HG03159 (cell line): ENCODE results near the gene SHANK1.

ENCODE experiments used
- ATAC-seq: cut with Tn5 transposase; IDR thresholded peaks from one replicate; pipeline ENCODE4 v1.9.1; 2021; ENCODE audit warnings: mild to moderate bottlenecking, moderate library complexity; ENCODE audit not compliant: unreplicated experiment

The SHANK1 gene

DNA sequence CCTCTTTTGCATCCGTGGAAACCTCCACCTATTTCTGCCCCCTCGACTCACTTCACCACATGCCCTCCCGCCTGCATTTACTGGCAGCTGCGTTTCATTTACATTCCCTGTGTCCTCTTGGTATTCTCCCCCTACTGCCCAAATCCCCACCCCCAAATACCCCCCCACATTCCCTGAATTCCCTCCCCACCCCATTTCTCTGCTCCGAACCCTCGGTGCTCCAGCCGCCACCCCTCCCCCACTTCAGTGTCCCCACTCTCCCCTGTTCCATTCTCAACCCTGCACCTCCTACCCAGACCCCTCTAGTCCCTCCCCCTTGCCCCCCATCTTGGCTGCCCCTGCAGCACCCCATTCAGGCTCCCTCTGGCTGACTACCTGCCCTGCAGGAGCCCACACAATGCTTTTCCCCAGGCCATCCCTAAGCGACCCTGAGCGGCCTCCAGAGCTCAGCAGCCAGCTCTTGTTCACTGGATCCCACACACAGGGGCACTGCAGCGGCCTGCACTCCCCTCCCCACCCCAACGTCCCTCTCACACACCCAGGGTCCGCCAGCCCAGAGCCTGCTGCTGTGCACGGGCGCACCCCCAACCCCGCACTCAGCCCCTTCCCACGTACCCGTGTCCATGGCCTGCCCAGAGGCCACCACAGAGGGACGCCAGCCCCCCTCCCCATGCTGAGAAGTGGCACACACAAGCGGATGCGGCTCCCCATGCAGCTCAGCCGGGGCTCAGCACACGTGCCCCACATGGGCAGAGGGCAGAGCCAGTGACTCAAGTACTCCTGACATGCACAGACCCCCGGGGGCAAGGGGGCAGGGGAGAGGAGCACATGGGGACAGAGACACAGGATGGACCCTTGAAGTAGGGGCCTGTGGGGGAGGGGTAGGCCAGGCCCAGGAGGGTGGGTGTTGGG lies 26.3 kb downstream of the SHANK1 start:
- ATAC-seq: no peak

DNA sequence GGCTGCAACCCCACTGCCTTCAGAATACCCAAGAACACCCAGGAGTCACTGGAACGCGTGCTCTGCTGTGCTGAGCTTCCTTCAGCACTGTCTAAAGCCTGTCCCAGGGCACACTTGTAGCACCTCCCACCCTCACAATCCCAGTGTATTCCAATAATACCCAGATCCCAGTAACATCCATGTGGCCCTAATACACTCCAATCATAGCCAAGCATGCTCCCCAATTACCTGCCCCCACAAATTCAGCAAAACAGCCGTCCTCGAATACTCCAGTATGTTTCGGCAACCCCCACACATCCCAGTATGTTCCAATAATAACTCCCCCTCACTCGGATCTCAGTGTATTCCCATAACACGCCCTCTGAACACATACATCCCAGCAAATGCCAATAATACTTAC lies 29.2 kb downstream of the SHANK1 start:
- ATAC-seq: no peak

DNA sequence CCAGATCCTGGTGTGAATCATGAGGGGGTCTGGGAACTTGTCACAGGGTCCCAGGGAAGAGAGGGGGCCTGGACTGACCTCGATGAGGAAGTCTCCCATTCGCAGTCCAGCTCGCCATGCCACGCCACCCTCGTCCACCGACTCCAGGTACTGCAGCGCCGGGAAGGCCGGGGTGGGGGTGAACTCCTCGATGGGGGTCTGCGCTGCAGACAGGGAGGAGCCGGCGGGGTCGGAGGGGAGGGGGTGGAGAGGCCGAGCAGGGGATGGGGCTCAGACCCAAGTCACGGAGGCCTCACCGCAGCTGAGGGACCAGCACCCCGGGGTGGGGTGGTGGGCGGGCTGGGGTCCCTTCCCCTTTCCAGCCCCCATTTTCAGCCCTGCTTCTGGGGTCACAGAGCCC lies 30.8 kb downstream of the SHANK1 start:
- ATAC-seq: no peak

DNA sequence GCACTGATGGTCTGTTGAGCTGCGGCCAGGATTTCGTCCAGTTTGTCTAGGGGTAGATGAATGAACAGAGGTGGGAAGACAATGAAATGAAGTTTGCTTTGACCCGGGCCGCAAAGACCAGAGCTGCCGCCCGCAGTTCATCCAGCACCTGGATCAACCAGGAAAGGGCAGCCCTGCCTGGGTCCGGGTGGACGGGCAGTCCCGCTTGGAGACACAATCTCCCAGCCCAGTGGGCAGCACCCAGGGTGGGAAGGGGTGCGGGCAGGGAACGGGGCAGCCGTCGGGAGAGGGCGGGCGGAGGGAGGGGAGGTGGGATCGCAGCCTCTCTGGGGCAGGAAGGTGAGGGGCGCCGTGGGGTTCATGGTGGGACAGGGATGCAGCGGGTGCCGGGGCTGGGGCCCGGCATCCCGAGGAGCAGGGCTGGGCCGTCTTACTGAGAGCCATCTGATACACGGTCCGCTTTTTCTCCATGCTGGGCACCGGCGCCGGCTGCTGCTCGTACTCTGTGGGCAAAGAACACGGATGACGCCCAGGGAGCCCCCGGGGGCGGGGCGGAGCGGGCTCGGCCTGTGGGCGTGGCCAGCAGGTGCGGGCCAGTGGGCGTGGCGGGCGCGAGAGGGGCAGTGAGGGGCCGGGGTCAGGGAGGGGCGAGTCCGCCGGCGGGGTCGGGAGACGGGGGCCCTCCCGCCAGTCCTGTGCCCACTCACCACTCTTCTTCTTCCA lies 33.1 kb downstream of the SHANK1 start:
- ATAC-seq: no peak

DNA sequence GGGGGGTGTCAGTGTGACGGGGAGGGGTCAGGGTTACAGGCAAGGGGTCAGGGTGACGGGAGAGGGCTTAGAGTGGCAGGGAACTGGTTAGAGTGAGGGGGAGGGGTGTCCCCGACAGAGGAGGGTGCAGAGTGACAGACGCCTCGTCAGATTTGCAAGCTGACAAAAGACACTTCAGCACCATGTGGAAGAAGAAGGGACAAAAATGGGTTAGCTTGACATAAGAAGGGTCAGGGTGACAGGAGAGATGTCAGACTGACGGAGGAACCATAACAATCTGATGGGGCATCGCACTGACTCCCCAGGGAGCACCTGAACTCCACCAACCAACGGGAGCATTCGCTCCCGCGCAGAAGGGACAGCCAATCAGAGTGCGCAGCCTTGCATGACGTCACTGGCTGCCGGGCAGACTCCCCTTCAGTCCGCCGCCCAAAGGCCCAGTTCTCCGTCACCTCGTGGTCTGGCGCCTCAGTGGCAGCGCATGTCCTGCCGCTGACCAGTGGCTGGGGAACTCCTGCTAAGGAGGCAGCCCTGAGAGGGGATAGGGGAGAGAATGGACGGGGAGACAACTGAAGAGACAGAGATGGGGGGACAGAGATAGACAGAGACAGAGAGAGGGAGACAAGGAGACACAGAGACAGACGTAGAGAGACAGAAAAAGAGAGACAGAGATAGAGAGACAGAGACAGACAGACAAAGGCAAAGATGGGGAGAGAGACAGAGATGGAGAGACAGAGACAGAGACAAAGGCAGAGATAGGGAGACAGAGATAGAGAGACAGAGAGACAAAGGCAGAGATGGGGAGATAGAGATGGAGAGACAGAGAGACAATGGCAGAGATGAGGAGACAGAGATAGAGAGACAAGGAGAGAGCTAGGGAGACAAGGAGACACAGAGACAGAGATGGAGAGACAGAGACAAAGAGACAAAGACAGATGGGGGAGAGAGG lies 40.2 kb downstream of the SHANK1 start:
- peak; percentile 73 for ATAC-seq

DNA sequence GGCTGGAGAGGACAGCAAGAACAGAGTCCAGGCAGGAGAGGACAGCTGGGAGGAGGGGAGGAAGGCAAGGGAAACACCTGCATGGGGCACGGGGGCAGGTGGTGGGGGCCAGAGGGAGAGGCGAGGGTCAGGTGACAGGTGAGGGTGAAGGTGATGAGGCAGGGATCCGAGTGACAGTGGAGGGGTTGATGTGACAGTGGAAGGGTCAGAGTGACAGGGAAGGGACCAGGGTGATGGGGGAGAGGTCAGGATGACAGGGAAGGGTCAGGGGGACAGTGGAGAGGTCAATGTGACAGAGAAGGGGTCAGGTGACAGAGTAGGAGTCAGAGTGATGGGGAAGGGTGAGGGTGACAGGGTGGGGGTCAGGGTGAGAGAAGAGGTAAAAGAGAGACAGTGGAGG lies 41.3 kb downstream of the SHANK1 start:
- ATAC-seq: no peak

DNA sequence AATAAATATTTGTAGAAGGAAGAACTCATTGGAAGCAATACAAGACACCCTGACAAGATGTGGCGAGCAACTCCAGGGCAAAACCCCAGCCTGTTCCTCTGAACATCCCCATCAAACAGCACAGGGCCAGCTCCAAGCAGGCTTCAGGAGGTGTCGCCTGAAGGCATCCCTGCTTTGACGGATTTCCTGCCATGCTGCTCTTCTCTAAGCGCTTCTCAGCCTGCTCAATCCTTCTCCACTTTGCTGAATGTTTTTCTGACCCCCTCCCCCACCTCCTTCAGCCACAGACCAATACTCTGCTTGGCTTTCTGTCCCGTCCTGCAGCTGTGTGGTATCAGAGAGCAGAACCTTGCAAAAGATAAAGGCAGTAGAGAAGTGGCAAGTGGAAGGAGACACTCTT lies 42.0 kb downstream of the SHANK1 start:
- ATAC-seq: no peak

DNA sequence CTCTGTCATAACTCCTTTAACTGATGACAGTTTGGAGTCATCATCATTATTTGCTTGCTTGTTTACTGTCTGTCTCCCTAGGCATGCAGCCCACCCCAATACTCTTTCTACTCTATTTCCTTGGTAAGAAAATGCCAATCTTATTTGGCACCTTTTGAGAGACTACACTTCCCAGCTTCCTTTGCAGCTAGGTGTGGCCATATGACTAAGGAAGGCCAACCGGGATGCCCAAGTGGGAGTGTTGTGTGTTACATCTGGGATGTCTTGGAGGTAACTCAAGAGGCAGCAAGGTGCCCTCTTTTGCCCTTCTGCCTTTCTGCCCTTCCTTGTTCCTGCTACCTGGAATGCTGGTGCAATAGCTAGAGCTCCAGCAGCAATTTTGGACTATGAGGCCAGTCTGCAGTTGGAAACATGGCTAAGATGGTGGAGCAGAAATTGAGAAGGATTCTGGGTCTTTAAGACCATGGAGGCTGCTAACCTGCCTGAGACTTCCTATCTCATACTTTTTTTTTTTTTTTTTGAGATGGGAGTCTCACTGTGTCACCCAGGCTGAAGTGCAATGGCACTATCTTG lies 42.9 kb downstream of the SHANK1 start:
- ATAC-seq: no peak

DNA sequence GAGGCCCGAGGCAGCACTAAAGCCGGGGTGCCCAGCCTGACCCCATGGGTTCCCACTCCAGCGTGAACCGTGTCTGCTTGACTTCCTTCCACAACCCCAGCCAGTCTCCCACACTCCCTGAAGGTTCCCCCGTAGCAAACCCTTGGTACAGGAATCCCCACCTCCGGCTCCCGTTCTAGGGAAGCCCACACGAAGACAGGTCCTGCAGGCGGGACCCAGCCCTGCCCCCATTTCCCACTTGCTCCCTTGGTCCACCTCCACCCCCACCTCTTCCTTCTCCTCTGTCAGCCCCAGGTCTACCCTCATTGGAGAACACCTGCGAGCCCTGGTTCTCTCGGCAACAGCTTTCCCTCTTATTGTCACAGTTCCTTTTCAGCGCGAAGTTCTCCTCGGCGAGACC lies 46.5 kb downstream of the SHANK1 start:
- no peak for ATAC-seq

DNA sequence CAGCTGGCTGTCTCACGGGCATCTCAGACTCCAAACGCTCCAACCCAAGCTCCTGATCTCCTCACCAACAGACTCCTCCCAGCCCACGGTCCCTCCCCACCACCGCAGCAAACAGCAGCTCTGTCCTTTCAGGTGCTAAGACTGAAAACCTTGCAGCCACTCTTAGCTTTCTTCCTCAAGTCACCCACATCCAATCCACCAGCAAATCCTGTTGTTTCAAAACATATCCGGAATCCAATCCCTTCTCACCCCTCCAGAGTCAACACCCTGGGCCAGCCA lies 49.6 kb downstream of the SHANK1 start:
- ATAC-seq: no peak

DNA sequence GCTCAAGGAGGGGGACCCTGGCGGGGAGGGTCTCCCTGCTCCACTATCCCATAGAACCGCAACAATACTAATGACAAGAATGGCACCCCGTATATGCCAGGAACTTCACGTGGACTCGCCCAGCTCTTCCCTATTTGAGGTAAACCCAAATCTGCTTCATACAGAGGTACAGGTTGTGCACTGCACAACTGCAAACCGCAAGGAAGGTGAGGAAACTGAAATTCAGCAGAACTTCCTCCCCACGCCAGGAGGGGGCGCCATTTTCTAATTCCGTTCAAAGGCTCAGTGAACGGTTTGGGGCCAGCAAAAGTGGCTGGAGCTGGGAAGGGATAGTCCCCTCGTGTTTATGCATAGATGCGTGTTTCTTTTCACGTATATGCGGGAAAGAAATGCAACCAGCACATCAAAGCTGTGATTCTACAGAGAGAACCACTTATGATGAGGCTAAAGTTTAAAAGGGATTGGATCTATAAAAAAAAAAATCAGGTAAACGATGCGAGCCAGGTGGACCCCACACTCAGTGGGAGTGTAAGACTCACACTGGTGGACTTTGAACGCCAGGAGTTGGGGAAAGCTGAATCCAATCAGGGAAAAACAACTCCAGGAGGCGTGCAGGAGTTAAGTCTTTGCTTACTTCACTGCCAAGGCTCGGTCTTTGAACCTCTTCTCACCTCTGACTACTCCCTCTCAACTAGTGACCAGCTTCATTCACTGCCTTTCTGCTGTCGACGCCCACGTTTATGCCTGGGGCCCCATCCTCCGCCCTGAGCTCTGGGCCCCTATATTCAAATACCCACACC lies 50.1 kb downstream of the SHANK1 start:
- no peak for ATAC-seq

DNA sequence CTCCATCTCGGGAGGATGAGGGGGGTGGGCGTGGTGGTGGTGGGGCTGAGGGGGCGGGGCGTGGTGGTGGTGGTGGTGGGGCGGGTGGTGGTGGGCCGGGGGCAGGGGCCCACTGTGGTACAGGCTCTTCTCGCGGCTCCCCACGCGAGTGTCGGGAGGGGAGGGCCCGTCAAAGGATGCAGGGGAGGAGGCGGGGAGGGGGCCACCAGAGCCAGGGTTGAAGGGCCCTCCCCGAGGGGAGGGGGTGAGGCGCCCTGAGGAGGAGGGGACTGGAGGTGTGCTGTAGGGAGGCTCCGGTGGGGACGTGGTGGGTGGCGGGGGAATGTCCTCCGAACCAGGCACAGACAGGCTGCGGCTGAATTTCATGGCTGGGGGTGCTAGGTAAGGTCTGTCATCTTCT lies 50.7 kb downstream of the SHANK1 start:
- ATAC-seq: no peak

DNA sequence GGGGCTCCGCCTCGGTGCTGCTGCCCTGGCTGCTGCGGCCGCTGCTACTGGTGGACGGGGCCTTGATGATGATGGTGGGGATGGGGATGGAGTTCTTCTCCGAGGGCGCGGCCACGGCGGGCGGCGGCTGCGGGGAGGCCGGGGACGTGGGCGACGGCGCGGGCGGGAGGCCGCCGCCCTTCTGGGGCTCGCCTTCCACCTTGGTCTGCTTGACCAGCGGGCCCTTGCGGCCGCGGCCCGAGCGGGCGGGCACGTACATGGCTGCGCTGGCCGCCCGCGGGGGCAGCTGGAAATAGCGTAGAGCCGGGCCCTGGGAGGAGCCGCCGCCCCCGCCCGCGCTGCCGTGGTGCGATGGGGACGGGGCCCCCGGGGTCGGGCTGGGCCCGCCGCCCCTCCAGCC lies 51.2 kb downstream of the SHANK1 start:
- no peak for ATAC-seq

DNA sequence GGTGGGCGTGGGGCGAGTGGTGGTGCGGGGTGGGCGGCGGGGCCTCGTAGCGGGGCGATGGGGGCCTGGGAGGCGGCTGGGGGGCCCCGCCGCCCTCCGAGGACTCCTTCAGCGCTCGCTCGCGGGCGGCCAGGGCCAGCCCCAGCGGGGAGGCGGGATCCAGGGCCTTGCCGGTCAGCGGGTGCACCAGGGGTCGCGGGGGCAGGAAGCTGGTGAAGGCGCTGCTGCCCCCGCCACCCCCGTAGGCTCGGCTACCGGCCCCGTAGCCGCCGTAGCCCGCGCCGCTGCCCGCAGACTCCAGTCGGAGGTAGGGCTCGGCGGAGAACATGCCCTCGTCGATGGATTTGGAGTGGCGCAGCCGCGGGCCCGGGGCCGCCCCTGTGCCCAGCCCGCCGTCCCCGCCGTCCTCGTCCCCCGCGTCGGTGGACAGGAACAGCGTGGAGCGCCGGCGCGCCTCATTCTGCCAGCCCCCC lies 51.8 kb downstream of the SHANK1 start:
- ATAC-seq: no peak

DNA sequence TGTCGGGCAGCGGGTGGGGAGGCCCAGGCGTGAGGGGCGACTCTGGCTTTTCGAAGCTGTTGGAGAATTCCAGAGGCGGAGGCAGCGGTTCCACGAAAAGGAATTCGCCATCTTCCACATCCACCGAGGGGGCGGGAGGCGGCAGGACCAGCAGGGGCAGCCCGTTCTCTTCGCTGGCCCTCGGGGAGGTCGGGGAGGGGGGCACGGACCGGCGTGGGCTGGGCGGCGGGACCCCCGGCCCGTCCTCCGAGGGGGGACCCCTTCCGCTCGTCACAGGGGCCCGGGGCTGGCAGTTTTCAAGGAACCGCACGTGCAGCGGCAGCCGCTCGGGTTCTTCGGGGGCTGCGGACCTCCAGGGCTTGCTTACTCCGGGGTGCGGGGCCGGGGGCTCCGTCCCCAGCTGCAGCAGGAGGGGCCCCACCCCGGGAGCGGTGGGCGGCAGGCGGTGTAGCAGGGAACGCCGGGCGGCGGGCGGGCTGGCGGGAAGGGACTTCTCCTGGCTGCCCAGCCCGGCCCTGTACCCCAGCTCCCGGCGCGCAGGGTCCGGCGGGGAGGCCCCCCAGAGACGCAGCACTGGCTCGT lies 52.3 kb downstream of the SHANK1 start:
- no peak for ATAC-seq

DNA sequence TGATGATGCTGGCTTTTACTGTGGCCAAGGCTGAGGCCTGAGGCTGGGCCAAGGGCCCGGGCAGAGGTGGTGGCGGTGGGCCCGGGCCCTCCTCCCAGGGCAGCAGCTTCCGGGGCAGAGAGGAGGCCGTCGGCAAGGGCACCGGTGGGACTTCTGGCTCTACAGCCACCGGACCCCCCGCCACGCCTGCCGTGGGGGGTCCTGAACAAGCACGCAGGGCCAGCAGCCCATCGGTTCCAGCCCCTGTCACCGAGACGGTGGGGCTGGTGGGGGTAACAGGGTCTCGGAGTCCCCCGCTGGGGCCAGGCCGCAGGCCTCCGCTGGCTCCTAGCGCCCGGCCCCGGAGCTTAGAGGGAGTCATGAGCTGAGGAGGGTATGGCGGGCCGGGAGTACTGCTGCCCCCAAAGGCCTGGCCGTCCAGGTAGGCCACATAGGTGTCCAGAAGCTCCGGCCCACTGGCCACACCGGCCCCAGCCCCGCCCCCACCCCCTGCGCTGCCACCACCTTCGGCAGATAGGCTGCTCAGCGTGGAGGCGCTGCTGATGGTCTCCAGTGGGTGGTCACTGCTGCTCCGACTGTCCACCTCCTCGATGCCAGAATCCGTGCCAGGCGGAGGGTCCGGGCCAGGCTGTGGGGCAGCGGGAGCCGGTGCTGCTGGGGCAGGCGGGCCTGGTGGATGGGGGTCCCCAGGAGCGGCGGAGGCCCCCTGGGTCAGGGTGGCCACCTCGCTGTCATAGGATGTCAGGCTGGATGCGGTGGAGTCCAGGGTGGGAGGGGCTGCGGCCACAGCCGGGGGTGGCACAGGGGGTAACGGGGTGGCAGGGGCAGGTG lies 53.0 kb downstream of the SHANK1 start:
- no peak for ATAC-seq

DNA sequence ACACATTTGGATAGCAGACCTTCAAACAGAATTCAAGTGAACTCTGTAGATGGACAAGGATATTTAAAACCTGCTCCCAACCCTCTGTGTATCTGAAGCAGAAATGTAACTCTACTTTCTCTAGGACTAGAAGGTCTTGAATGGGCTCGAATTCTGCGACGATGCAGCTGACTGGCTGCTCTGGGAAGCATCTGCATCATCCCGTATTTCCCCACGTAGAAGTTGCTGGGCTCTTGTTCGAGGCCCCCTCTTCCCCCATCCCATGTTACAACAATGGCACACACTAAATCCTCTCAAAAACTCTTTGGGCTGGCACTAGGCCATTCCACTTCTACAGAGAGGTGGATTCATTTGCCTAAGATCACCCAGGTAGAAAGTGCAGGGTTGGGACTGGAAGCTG lies 55.4 kb downstream of the SHANK1 start:
- ATAC-seq: no peak

DNA sequence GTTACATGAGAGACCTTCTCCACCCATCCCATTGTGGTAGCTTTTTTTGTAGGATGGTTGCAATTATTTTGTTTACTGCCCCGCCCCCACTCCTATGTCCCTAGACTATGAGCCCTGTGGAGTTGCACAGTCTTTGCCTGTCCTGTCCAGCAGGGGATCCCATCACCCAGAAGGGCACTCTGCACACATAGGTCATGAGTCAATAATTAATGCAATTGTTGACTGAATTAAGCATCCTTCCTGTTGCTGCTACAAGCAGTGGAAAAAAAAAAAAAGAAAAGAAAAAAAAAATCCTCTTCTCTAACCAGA lies 56.2 kb downstream of the SHANK1 start:
- ATAC-seq: no peak
